HEK293 (cell line): Measurements from ENCODE around the gene SNRPB2.

Source experiments
- EGR2 ChIP-seq: fragments of 450-650 bp; formaldehyde crosslinking; IDR thresholded peaks from 2 replicates; pipeline ENCODE4 v1.5.1; 2016; ENCODE audit warnings: low read depth, missing biosample characterization, missing genetic modification characterization
- KLF9 ChIP-seq: fragments of 450-650 bp; formaldehyde crosslinking; IDR thresholded peaks from 2 replicates; pipeline ENCODE4 v1.5.1; 2016; ENCODE audit warnings: missing biosample characterization, missing genetic modification characterization, low read depth
- ZNF366 ChIP-seq: fragments of 450-650 bp; formaldehyde crosslinking; conservative IDR thresholded peaks from 2 replicates; pipeline ENCODE4 v1.5.1; 2016; ENCODE audit warnings: missing biosample characterization, missing genetic modification characterization
- ZNF76 ChIP-seq: fragments of 450-650 bp; formaldehyde crosslinking; IDR thresholded peaks from 2 replicates; pipeline ENCODE4; 2016; ENCODE audit warnings: low read depth, missing biosample characterization, missing genetic modification characterization, borderline replicate concordance
- TF ChIP-seq, protein P1 (sequence below): fragments of 450-650 bp; formaldehyde crosslinking; IDR thresholded peaks from 2 replicates; pipeline ENCODE4 v1.5.1; 2016; ENCODE audit warnings: missing biosample characterization, missing genetic modification characterization
- TF ChIP-seq, protein P2 (sequence below): fragments of 450-650 bp; formaldehyde crosslinking; conservative IDR thresholded peaks from 2 replicates; pipeline ENCODE4 v1.5.1; 2016; ENCODE audit warnings: low read depth, missing biosample characterization, missing genetic modification characterization

DNA sequence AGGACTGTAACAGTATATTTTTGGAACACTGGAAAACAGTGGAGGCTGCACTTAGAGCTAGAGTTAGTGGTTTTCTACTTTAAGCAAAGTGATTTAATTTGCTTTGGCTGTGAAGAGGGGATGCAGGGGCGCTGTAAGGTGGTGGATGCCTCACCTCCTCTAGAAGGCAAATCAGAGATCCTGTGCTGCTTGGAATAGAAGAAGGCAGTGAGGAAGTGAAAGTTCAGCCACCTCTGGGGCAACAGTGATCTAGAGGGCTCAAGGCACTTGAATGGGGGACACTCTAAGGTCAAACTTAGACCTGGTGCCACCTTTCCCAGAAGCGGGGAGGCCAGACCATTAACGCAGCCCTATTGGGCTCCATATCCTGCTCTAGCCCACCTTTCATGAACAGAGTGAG lies 19.0 kb upstream of the SNRPB2 start:
- TF ChIP-seq KLF9 (no peak), EGR2 (tag by site-specific recombination) (no peak), ZNF366 (tag by site-specific recombination) (no peak), ZNF76 (no peak)
- TF ChIP-seq, protein P1, sequence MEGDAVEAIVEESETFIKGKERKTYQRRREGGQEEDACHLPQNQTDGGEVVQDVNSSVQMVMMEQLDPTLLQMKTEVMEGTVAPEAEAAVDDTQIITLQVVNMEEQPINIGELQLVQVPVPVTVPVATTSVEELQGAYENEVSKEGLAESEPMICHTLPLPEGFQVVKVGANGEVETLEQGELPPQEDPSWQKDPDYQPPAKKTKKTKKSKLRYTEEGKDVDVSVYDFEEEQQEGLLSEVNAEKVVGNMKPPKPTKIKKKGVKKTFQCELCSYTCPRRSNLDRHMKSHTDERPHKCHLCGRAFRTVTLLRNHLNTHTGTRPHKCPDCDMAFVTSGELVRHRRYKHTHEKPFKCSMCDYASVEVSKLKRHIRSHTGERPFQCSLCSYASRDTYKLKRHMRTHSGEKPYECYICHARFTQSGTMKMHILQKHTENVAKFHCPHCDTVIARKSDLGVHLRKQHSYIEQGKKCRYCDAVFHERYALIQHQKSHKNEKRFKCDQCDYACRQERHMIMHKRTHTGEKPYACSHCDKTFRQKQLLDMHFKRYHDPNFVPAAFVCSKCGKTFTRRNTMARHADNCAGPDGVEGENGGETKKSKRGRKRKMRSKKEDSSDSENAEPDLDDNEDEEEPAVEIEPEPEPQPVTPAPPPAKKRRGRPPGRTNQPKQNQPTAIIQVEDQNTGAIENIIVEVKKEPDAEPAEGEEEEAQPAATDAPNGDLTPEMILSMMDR: no peak
- TF ChIP-seq, protein P2, sequence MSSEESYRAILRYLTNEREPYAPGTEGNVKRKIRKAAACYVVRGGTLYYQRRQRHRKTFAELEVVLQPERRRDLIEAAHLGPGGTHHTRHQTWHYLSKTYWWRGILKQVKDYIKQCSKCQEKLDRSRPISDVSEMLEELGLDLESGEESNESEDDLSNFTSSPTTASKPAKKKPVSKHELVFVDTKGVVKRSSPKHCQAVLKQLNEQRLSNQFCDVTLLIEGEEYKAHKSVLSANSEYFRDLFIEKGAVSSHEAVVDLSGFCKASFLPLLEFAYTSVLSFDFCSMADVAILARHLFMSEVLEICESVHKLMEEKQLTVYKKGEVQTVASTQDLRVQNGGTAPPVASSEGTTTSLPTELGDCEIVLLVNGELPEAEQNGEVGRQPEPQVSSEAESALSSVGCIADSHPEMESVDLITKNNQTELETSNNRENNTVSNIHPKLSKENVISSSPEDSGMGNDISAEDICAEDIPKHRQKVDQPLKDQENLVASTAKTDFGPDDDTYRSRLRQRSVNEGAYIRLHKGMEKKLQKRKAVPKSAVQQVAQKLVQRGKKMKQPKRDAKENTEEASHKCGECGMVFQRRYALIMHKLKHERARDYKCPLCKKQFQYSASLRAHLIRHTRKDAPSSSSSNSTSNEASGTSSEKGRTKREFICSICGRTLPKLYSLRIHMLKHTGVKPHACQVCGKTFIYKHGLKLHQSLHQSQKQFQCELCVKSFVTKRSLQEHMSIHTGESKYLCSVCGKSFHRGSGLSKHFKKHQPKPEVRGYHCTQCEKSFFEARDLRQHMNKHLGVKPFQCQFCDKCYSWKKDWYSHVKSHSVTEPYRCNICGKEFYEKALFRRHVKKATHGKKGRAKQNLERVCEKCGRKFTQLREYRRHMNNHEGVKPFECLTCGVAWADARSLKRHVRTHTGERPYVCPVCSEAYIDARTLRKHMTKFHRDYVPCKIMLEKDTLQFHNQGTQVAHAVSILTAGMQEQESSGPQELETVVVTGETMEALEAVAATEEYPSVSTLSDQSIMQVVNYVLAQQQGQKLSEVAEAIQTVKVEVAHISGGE (tag by site-specific recombination): no peak
